ENCODE data around the gene PTPRO.

DNA sequence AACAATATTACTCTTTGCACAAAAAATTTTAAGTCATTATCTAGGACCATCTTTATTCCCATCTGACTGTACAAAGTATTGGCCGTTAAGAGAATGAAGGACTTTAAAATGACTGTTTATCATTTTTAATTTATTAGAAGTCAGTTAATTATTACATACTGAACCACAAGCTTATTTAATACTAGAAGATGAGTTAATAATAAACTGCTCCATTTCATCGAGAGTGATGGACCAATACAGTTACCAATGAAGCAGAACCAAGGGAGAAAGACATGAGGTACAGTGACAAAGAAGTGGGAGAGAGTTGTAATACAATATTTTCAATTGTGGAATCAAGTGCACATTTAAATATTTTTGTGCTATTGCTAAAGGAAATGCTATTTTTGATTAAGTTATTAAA is 83.3 kb downstream of the PTPRO start:
- TF ChIP-seq POLR2AphosphoS5 (IDR thresholded peaks at IDR 0.05; ENCODE audit: insufficient read depth in 1 of 2, low read depth in 1 of 2): no peak
- TF ChIP-seq POLR2A (IDR thresholded peaks at IDR 0.05): no peak
